B cell (primary cell): ENCODE results near the gene FBLN2. TPM values are rescaled to one million over a fixed set of nuclear protein-coding genes. Genes with fewer than 3 reads are reported as not detected.

Source experiments
- ATAC-seq: fragments of 200-7000 bp; cut with Tn5 transposase; one replicate; pipeline ENCODE4 v1.10.0; 2021; ENCODE audit warnings: low read depth, mild to moderate bottlenecking, moderate number of reproducible peaks, moderate library complexity
- CTCF ChIA-PET: fragments of 350-600 bp; sonication (Branson Sonifier 250); formaldehyde crosslinking; loops from one replicate; lab custom pipeline; 2021; ENCODE audit warnings: antibody characterized with exemption, inconsistent platforms; lab: Charles Lee
- POLR2A ChIA-PET: fragments of 350-600 bp; sonication (Branson Sonifier 250); formaldehyde crosslinking; loops from one replicate; lab custom pipeline; 2021; ENCODE audit warnings: antibody characterized with exemption; lab: Charles Lee
- DNase-seq: peaks from one replicate; pipeline ENCODE4 v3.0.0; 2013
- H2AFZ ChIP-seq: 2 replicates; pipeline ENCODE4 v1.6.1; 2012; ENCODE audit warnings: mild to moderate bottlenecking, low read depth, low read length; ENCODE audit not compliant: insufficient read depth, poor library complexity, severe bottlenecking
- H3K27ac ChIP-seq, 2 donors: 1 replicate in 1 of 2; 2 replicates in 1 of 2; pipeline ENCODE4 v1.5.1; 2012 to 2013; ENCODE audit warnings: low read length in 2 of 2, mild to moderate bottlenecking in 2 of 2, moderate library complexity in 1 of 2
- H3K27me3 ChIP-seq, 4 experiments: fragments of 200-600 bp in 1 of 4; sonication (generic) in 1 of 4; replicated peaks in 1 of 4; 1 replicate in 2 of 4; 2 replicates in 2 of 4; pipeline versions ENCODE4 v1.6.1 to v1.7.0; 2013 to 2016; ENCODE audit warnings: low read length in 3 of 4, mild to moderate bottlenecking in 2 of 4, mixed read lengths in 1 of 4, moderate library complexity in 1 of 4; ENCODE audit not compliant: insufficient read depth in 4 of 4, control insufficient read depth in 3 of 4; ENCODE audit errors: control extremely low read depth in 1 of 4
- H3K36me3 ChIP-seq, 2 experiments: replicated peaks in 1 of 2; 1 replicate in 1 of 2; 2 replicates in 1 of 2; pipeline versions ENCODE4 v1.6.1 to v1.7.1; 2013; ENCODE audit warnings: low read length in 1 of 2; ENCODE audit not compliant: insufficient read depth in 2 of 2, control insufficient read depth in 1 of 2; ENCODE audit errors: control extremely low read depth in 1 of 2, extremely low read depth in 1 of 2
- H3K4me1 ChIP-seq, 2 donors: fragments of 200-600 bp in 1 of 2; sonication (generic) in 1 of 2; 1 replicate in 1 of 2; 2 replicates in 1 of 2; pipeline versions ENCODE4 v1.5.1 to v1.6.1; 2013 to 2017; ENCODE audit warnings: low read length in 2 of 2; ENCODE audit not compliant: control insufficient read depth in 2 of 2, insufficient read depth in 2 of 2
- H3K4me2 ChIP-seq: replicated peaks from 2 replicates; pipeline ENCODE3; 2012; ENCODE audit warnings: mild to moderate bottlenecking, low read depth, low read length; ENCODE audit not compliant: poor library complexity, severe bottlenecking
- H3K4me3 ChIP-seq, 5 experiments: fragments of 200-600 bp in 1 of 5; sonication (generic) in 1 of 5; 1 replicate in 3 of 5; 2 replicates in 2 of 5; pipeline versions ENCODE4 v1.5.1 to v1.7.0; 2011 to 2016; ENCODE audit warnings: low read length in 4 of 5, mild to moderate bottlenecking in 4 of 5, low read depth in 2 of 5, control low read depth in 1 of 5, moderate library complexity in 1 of 5; ENCODE audit not compliant: insufficient read depth in 1 of 5; ENCODE audit errors: control extremely low read depth in 1 of 5, extremely low read depth in 1 of 5
- H3K79me2 ChIP-seq: fragments of 200-600 bp; sonication (generic); one replicate; pipeline ENCODE4 v1.6.0; 2016; ENCODE audit warnings: low read length; ENCODE audit not compliant: control insufficient read depth, insufficient read depth
- H3K9ac ChIP-seq: fragments of 200-600 bp; sonication (generic); 2 replicates; pipeline ENCODE4 v1.6.1; 2017; ENCODE audit warnings: mild to moderate bottlenecking, low read length, moderate library complexity
- H3K9me3 ChIP-seq, 3 donors: one replicate each; pipeline versions ENCODE4 v1.6.1 to v1.7.1; 2013; ENCODE audit warnings: low read length in 2 of 3; ENCODE audit not compliant: control insufficient read depth in 2 of 3, insufficient read depth in 1 of 3; ENCODE audit errors: control extremely low read depth in 1 of 3
- H4K20me1 ChIP-seq: 2 replicates; pipeline ENCODE4 v1.6.0; 2012; ENCODE audit warnings: mild to moderate bottlenecking, low read length; ENCODE audit not compliant: insufficient read depth, control insufficient read depth, poor library complexity, severe bottlenecking
- H3K27ac Mint-ChIP-seq: one replicate; pipeline ENCODE4 v1.8.0; 2021; ENCODE audit warnings: mixed read lengths
- H3K27me3 Mint-ChIP-seq: one replicate; pipeline ENCODE4 v1.8.0; 2021; ENCODE audit warnings: mixed read lengths
- H3K4me1 Mint-ChIP-seq: one replicate; pipeline ENCODE4 v1.8.0; 2021; ENCODE audit warnings: mixed read lengths
- H3K4me3 Mint-ChIP-seq: one replicate; pipeline ENCODE4 v1.8.0; 2021; ENCODE audit warnings: mixed read lengths
- H3K9me3 Mint-ChIP-seq: one replicate; pipeline ENCODE4 v1.8.0; 2022; ENCODE audit warnings: mixed read lengths; ENCODE audit not compliant: insufficient read depth
- EZH2 ChIP-seq: IDR thresholded peaks from 2 replicates; pipeline ENCODE4 v1.6.1; 2012; ENCODE audit warnings: borderline replicate concordance, low read depth, mild to moderate bottlenecking, moderate library complexity, low read length; ENCODE audit not compliant: insufficient read depth, poor library complexity, severe bottlenecking
- WGBS: methylation state at CpG from one replicate; pipeline ENCODE4 v1.1.5; 2013; ENCODE audit warnings: missing lambda C conversion rate; ENCODE audit not compliant: insufficient coverage; 5-methylcytosine and 5-hydroxymethylcytosine counted together
- intact Hi-C: fragments of 100-400 bp; cut with micrococcal nuclease; formaldehyde crosslinking; loops from one replicate; pipeline ENCODE4 v1.10.0; 2022
- polyA plus RNA-seq: library from polyadenylated mRNA; depleted of rRNA; stranded (reverse); fragments of >200 nt; gene quantifications from 2 replicates; pipeline ENCODE4 v1.2.3, GENCODE V29; 2012
- total RNA-seq, 2 donors: library from RNA; stranded (reverse); fragments of 120-200 nt in 1 of 2; gene quantifications; 1 replicate in 1 of 2; 2 replicates in 1 of 2; pipeline versions ENCODE4 v1.2.3 to v1.2.4, GENCODE V29; 2013 to 2022
- TF ChIP-seq, protein P1 (sequence below): fragments of 200-600 bp; IDR thresholded peaks from one replicate; pipeline ENCODE4 v1.8.0; 2022; ENCODE audit warnings: antibody characterized with exemption, mild to moderate bottlenecking

Gene FBLN2
- total and polyA plus RNA-seq, 2 donors (not counting 1 experiment from before 2014, with no cell fraction given): 3.6 to 8.2 TPM

DNA sequence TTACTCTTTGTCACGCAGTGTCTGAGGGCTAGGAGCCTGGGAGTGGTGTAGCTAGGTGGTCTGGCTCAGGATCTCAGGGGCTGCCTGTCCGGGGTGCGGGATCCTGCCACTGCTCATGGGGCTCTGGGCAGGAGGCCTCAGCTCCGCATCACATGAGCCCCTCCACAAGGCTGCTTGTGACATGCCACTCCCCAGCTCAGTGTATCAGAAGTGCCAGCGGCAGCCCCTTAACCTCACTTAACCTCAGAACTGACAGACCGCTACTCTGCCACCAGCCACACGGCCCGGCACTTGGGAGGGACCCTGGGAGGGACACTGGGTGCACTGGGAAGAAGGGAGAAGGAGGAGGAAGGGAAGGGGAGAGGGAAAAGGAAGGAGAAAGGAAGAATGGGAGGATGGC lies 87.9 kb downstream of the FBLN2 start:
- ChIA-PET CTCF (interaction anchor here (1.1 to 1.4 kb wide), 2 partner anchors 9 to 12 kb away, joined by 5 to 9 read pairs; no protein-coding TSS in a partner anchor), POLR2A (no interaction called here)
- no peak overlapping the region for H3K27ac ChIP-seq
- H3K27ac Mint-ChIP-seq: no peak overlapping the region
- H3K4me2 ChIP-seq: no peak overlapping the region
- WGBS: 95% methylated on average over 3 of the region's 8 CpGs
- H3K4me3 ChIP-seq: no peak overlapping the region
- H3K4me1 ChIP-seq: no peaks in the 10 kb centered on the region
- no peaks in the 10 kb centered on the region for H3K27me3 ChIP-seq
- DNase-seq (no peak), ATAC-seq (no peak)
- no peaks in the 10 kb centered on the region for H3K79me2 ChIP-seq
- no peaks in the 10 kb centered on the region for H3K27me3 Mint-ChIP-seq
- H2AFZ ChIP-seq: no peak overlapping the region
- TF ChIP-seq, protein P1, sequence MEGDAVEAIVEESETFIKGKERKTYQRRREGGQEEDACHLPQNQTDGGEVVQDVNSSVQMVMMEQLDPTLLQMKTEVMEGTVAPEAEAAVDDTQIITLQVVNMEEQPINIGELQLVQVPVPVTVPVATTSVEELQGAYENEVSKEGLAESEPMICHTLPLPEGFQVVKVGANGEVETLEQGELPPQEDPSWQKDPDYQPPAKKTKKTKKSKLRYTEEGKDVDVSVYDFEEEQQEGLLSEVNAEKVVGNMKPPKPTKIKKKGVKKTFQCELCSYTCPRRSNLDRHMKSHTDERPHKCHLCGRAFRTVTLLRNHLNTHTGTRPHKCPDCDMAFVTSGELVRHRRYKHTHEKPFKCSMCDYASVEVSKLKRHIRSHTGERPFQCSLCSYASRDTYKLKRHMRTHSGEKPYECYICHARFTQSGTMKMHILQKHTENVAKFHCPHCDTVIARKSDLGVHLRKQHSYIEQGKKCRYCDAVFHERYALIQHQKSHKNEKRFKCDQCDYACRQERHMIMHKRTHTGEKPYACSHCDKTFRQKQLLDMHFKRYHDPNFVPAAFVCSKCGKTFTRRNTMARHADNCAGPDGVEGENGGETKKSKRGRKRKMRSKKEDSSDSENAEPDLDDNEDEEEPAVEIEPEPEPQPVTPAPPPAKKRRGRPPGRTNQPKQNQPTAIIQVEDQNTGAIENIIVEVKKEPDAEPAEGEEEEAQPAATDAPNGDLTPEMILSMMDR: no peak
- TF ChIP-seq EZH2: no peak
- no peaks in the 10 kb centered on the region for H3K4me1 Mint-ChIP-seq
- intact Hi-C loops: no loop called here
- H3K4me3 Mint-ChIP-seq: no peak overlapping the region
- no peak overlapping the region for H3K9ac ChIP-seq
- no peaks in the 10 kb centered on the region for H3K9me3 Mint-ChIP-seq
- no peaks in the 10 kb centered on the region for H4K20me1 ChIP-seq
- H3K9me3 ChIP-seq: no peaks in the 10 kb centered on the region
- peaks cover 0 to 3% of the 10 kb centered on the region in 2 experiments for H3K36me3 ChIP-seq

DNA sequence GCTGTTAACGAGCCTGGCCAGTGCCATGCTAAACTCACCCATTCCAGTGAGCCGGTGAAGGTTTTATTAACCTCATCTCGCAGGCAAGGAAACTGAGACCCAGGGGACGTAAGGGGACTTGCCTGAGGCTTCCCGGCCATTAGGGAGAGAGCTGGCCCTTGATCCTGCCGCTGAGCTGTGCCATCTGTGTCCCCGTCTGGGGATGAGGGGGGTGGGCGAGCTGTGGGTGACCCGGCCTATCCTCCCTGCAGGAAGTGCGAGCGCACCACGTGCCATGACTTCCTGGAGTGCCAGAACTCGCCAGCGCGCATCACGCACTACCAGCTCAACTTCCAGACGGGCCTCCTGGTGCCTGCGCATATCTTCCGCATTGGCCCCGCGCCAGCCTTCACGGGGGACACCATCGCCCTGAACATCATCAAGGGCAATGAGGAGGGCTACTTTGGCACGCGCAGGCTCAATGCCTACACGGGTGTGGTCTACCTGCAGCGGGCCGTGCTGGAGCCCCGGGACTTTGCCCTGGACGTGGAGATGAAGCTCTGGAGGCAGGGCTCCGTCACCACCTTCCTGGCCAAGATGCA lies 88.5 kb downstream of the FBLN2 start:
- no peaks in the 10 kb centered on the region for H3K4me1 Mint-ChIP-seq
- no peak overlapping the region for H3K27ac Mint-ChIP-seq
- Histone ChIP-seq H3K27ac (no peak overlapping the region), H2AFZ (no peak overlapping the region), H3K27me3 (no peaks in the 10 kb centered on the region), H3K79me2 (no peaks in the 10 kb centered on the region), H3K4me1 (no peaks in the 10 kb centered on the region), H3K4me3 (no peak overlapping the region), H3K36me3 (peaks cover 0 to 3% of the 10 kb centered on the region in 2 experiments), H3K9ac (no peak overlapping the region), H3K4me2 (no peak overlapping the region), H3K9me3 (no peaks in the 10 kb centered on the region), H4K20me1 (no peaks in the 10 kb centered on the region)
- H3K27me3 Mint-ChIP-seq: no peaks in the 10 kb centered on the region
- H3K9me3 Mint-ChIP-seq: no peaks in the 10 kb centered on the region
- ChIA-PET POLR2A (no interaction called here), CTCF (interaction anchor here (1.1 to 1.4 kb wide), 2 partner anchors 9 to 11 kb away, joined by 5 to 9 read pairs; no protein-coding TSS in a partner anchor)
- ATAC-seq (no peak), DNase-seq (no peak)
- TF ChIP-seq, protein P1: no peak
- TF ChIP-seq EZH2: no peak
- H3K4me3 Mint-ChIP-seq: no peak overlapping the region
- WGBS: 91% methylated on average over 31 of the region's 31 CpGs
- intact Hi-C loops: no loop called here
